A549 (cell line): ENCODE measurements around the gene MAT2A.

Experiments used
- CHD2 ChIP-seq: fragments of 150-350 bp; IDR thresholded peaks from 2 replicates; pipeline ENCODE4 v1.6.1; 2014; ENCODE audit warnings: low read length; ENCODE audit not compliant: partially characterized antibody
- CTCF ChIP-seq: fragments of >200 bp; sonication (Bioruptor Twin); formaldehyde crosslinking; IDR thresholded peaks from 3 replicates; pipeline ENCODE4 v1.5.1; 2016
- FOSL2 ChIP-seq, 2 experiments: fragments of 450-650 bp in 1 of 2; fragments of >200 bp in 1 of 2; sonication (Bioruptor Twin) in 1 of 2; formaldehyde crosslinking; IDR thresholded peaks; 2 replicates each; pipeline versions ENCODE4 v1.5.0 to v1.6.1; 2016 to 2020; ENCODE audit warnings: mild to moderate bottlenecking in 1 of 2, moderate library complexity in 1 of 2
- HDAC2 ChIP-seq: fragments of 200-600 bp; sonication (generic); IDR thresholded peaks from 2 replicates; pipeline ENCODE4 v1.6.1; 2016
- HMGXB4 ChIP-seq: fragments of 250-450 bp; sonication (Bioruptor Pico); IDR thresholded peaks from 2 replicates; pipeline ENCODE4 v1.5.0; 2021; ENCODE audit warnings: mild to moderate bottlenecking, moderate library complexity, borderline replicate concordance
- JUN ChIP-seq, 2 experiments: fragments of >200 bp; sonication (Bioruptor Twin); formaldehyde crosslinking; IDR thresholded peaks; 2 replicates in 1 of 2; 3 replicates in 1 of 2; pipeline ENCODE4 v1.6.1; 2016 to 2017
- KDM5A ChIP-seq: fragments of 200-600 bp; sonication (generic); IDR thresholded peaks from 2 replicates; pipeline ENCODE4 v1.6.1; 2016; ENCODE audit warnings: antibody characterized with exemption, mild to moderate bottlenecking
- MAZ ChIP-seq: fragments of 150-350 bp; IDR thresholded peaks from 2 replicates; pipeline ENCODE4 v1.6.1; 2014; ENCODE audit warnings: antibody characterized with exemption, low read depth, low read length, borderline replicate concordance
- RAD21 ChIP-seq, 2 experiments: fragments of >200 bp in 1 of 2; sonication (Bioruptor Twin) in 1 of 2; formaldehyde crosslinking in 1 of 2; IDR thresholded peaks in 1 of 2; conservative IDR thresholded peaks in 1 of 2; 2 replicates in 1 of 2; 3 replicates in 1 of 2; pipeline ENCODE4 v1.6.1; 2012 to 2018; ENCODE audit warnings: inconsistent platforms in 1 of 2
- REST ChIP-seq: fragments of 200-600 bp; sonication (generic); IDR thresholded peaks from 2 replicates; pipeline ENCODE4 v1.6.1; 2016; ENCODE audit warnings: antibody characterized with exemption, mild to moderate bottlenecking, moderate library complexity
- TF ChIP-seq, protein P1 (sequence below): IDR thresholded peaks from 2 replicates; pipeline ENCODE4 v1.6.1; 2012

DNA sequence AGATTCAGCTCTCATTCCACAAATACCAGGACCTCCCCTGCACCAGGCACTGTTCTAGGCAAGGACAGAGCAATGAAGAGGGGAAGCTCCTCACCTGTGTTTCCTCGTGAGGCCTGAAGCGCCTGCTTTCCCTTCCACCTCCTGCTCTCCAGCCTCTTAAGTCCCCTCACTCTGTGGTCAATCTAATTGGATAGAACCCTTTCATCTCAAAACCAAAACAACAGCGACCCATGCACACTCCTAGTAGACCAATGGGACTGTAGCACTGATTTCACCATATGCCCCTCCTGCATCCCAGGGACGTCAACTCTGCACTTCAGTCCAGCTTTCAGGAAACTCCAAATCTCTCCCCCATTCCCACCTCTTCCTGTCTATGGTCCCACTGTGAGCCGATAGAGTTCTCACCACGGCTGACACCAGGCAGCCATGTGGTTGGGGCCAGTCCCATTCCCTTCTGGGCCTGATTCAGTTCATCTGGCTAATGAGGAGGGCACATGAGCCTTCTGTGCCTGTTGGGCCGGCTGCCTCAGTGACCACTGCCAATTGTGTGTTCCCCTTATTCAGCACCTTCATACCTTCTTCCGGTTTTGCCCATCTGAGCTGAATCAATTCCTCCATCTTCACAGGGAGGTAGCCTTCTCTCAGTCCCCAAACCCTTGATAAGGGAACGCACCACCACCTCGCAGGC lies 33.3 kb upstream of the MAT2A start:
- TF ChIP-seq CTCF (no peak), HDAC2 (no peak), CHD2 (no peak), MAZ (no peak), FOSL2 (IDR thresholded peaks at IDR 0.05) (no peak), FOSL2 (CRISPR knock-in tag; IDR thresholded peaks at IDR 0.05) (no peak), REST (no peak), HMGXB4 (CRISPR knock-in tag) (no peak), KDM5A (no peak), RAD21 (conservative IDR thresholded peaks at IDR 0.05 in 1 of 2, IDR thresholded peaks at IDR 0.05 in 1 of 2) (no peak), JUN (IDR thresholded peaks at IDR 0.05) (no peak)
- TF ChIP-seq, protein P1, sequence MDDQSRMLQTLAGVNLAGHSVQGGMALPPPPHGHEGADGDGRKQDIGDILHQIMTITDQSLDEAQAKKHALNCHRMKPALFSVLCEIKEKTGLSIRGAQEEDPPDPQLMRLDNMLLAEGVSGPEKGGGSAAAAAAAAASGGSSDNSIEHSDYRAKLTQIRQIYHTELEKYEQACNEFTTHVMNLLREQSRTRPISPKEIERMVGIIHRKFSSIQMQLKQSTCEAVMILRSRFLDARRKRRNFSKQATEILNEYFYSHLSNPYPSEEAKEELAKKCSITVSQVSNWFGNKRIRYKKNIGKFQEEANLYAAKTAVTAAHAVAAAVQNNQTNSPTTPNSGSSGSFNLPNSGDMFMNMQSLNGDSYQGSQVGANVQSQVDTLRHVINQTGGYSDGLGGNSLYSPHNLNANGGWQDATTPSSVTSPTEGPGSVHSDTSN = no peak
